ENCODE results near the gene FOLR3.
"Not testable (repeated sequence)": the region's sequence is repeated elsewhere in the genome, so short reads cannot be mapped to it uniquely, and the experiment has no call there.

- not testable (repeated sequence) for TF ChIP-seq CTCF (conservative IDR thresholded peaks at IDR 0.05; ENCODE audit: low read length); EZH2phosphoT487 (IDR thresholded peaks at IDR 0.05; ENCODE audit: borderline replicate concordance)
These were observed 6.6 kb downstream of the FOLR3 start for GRCh38 chr11:72142086-72142485.

Data from Loucy (cell line).